Fibroblast of upper back skin (primary cell): ENCODE results near the gene KIF21B.

Experiments used
- DNase-seq: peaks from one replicate; pipeline ENCODE4 v3.0.0-alpha.2; 2013

Gene KIF21B

GRCh38 chr1:201023517-201023902 lies at the start of gene KIF21B:
Gene KIF21B, minus strand, starts transcription at chr1:201023714. Its CDS starts 331 bp downstream, at chr1:201023383.
- DNase-seq: peak; percentile 69

GRCh38 chr1:201072922-201073321 lies 49.4 kb upstream of the KIF21B start:
- DNase-seq: no peak

- no peak for DNase-seq
Measured at GRCh38 chr1:201072149-201072548, 48.6 kb upstream of the KIF21B start.

- DNase-seq: no peak
Measured at GRCh38 chr1:201069636-201070035, 46.1 kb upstream of the KIF21B start.

GRCh38 chr1:201068976-201069375 lies 45.5 kb upstream of the KIF21B start:
- no peak for DNase-seq

GRCh38 chr1:201066986-201067385 lies 43.5 kb upstream of the KIF21B start:
- no peak for DNase-seq

- DNase-seq: no peak
Measured at GRCh38 chr1:201065686-201066085, 42.2 kb upstream of the KIF21B start.

- DNase-seq: no peak
Measured at GRCh38 chr1:201064806-201065205, 41.3 kb upstream of the KIF21B start.

GRCh38 chr1:201063145-201063544 lies 39.6 kb upstream of the KIF21B start:
- no peak for DNase-seq

GRCh38 chr1:201062511-201063091 lies 39.1 kb upstream of the KIF21B start:
- DNase-seq: no peak

GRCh38 chr1:201061886-201062285 lies 38.4 kb upstream of the KIF21B start:
- DNase-seq: no peak

- no peak for DNase-seq
Measured at GRCh38 chr1:201061049-201061448, 37.5 kb upstream of the KIF21B start.

- DNase-seq: no peak
Measured at GRCh38 chr1:201060586-201060985, 37.1 kb upstream of the KIF21B start.

GRCh38 chr1:201059871-201060555 lies 36.5 kb upstream of the KIF21B start:
- DNase-seq: no peak

GRCh38 chr1:201059401-201059800 lies 35.9 kb upstream of the KIF21B start:
- DNase-seq: no peak

- DNase-seq: no peak
Measured at GRCh38 chr1:201054091-201054543, 30.6 kb upstream of the KIF21B start.

- no peak for DNase-seq
Measured at GRCh38 chr1:201053155-201053860, 29.8 kb upstream of the KIF21B start.

GRCh38 chr1:201051399-201051798 lies 27.9 kb upstream of the KIF21B start:
- DNase-seq: no peak

- DNase-seq: peak; percentile 22
Measured at GRCh38 chr1:201050515-201051277, 27.2 kb upstream of the KIF21B start.

GRCh38 chr1:201049248-201049831 lies 25.8 kb upstream of the KIF21B start:
- no peak for DNase-seq

GRCh38 chr1:201048521-201048920 lies 25.0 kb upstream of the KIF21B start:
- no peak for DNase-seq

- DNase-seq: no peak
Measured at GRCh38 chr1:201044119-201044518, 20.6 kb upstream of the KIF21B start.
